Measurements from ENCODE around the gene IKZF5.

- TF ChIP-seq POLR2A (IDR thresholded peaks at IDR 0.05): no peak
- TF ChIP-seq CTCF (IDR thresholded peaks at IDR 0.05 in 4 of 5, conservative IDR thresholded peaks at IDR 0.05 in 1 of 5): no peak
Measured at GRCh38 chr10:122992031-122992585, 16.5 kb downstream of the IKZF5 start.

Measured in gastrocnemius medialis (tissue), 4 donors.